OCI-LY1 (cell line): ENCODE measurements around the gene SEC22C.

Experiments
- EZH2 ChIP-seq: fragments of 200-600 bp; sonication (generic), shearing (Covaris generic); IDR thresholded peaks from 2 replicates; pipeline ENCODE4 v1.8.0; 2017; ENCODE audit warnings: borderline replicate concordance, mixed run types, mild to moderate bottlenecking, antibody characterized with exemption, low read length, moderate library complexity, mixed read lengths
- TF ChIP-seq, protein P1 (sequence below): fragments of 200-600 bp; sonication (generic), shearing (Covaris generic); IDR thresholded peaks from 2 replicates; pipeline ENCODE4 v1.5.1; 2017; ENCODE audit warnings: mild to moderate bottlenecking, antibody characterized with exemption, low read length, moderate library complexity, mixed read lengths

DNA sequence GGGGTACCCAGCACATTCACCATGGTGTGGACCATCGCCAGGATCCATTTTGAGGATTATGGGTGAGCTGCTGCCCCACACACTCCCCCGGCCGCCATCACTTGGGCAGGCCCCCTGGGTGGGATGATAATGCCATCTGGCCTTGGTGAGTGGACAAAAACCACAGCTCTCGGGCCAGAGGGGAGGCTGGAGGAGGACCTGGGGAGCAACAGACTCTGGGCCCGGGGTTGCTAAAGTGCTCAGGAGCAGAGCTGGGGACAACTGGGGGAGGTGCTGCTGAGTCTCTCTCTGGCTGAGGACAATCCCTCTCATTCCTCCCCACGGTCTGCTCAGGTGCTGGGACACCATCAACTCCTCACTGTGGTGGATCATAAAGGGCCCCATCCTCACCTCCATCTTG lies 50.3 kb downstream of the SEC22C start:
- TF ChIP-seq, protein P1, sequence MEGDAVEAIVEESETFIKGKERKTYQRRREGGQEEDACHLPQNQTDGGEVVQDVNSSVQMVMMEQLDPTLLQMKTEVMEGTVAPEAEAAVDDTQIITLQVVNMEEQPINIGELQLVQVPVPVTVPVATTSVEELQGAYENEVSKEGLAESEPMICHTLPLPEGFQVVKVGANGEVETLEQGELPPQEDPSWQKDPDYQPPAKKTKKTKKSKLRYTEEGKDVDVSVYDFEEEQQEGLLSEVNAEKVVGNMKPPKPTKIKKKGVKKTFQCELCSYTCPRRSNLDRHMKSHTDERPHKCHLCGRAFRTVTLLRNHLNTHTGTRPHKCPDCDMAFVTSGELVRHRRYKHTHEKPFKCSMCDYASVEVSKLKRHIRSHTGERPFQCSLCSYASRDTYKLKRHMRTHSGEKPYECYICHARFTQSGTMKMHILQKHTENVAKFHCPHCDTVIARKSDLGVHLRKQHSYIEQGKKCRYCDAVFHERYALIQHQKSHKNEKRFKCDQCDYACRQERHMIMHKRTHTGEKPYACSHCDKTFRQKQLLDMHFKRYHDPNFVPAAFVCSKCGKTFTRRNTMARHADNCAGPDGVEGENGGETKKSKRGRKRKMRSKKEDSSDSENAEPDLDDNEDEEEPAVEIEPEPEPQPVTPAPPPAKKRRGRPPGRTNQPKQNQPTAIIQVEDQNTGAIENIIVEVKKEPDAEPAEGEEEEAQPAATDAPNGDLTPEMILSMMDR: no peak
- no peak for TF ChIP-seq EZH2
